ENCODE results near the gene NLGN1.

NLGN1 gene

DNA sequence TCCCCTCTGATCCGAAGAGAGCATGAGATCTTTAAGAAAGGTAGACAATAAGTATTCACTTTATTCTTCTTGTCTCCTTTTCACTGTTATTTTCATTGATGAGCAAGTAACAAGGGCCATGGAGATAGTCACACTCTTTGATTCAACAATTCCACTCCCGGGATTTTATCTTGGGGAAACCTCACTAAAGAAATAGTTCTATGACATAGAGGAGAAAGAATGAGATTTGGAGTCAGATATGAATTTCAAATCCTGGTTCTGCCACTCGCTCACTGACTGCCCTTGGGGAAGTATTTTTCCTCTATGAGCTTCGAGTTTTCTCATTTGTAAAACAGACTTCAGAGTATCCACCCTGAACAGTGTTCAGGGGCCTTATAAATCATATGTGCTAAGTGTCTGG lies 514.6 kb downstream of the NLGN1 start:
- no peak for DNase-seq (ENCODE audit: low read depth)

DNA sequence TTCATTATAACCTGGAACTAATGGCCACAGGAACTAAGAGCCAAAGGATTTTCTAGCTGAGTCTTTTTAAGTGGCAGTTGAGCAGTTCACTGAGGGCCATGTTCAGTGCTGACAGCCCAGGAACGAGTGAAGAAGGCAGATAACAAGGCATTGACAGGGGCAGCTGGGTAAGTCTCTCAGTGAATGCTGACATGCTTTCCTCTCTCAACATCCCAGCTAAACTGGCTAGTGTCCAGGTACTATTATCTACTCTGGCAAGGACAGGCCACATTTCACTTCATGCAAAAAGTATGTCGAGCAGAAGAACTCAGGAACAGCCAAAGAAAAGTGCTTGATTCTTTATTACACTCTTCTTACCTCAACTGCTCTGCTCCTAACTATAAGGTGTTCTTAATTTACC lies 515.9 kb downstream of the NLGN1 start:
- DNase-seq (ENCODE audit: low read depth): no peak

DNA sequence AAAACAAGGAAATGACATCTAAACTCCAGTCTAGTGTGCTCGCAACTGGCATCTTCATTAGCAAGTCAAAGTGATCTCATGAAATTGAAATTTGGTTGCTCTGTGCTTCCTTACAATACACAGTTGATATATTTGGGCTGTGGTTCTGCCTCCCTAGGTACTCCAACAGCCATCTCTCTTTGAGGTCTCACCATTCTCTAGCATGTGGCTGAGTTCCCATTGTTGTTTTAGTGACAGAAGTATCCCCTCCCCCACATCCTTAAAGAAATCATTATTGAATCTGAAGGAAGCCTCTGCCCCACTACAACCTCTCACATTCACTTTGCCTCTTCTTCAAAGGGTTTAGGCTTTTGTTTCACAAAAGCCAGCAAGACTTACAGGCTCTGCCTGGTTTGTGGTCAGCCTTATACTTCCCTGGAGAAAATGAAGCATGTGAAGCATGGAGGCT lies 516.5 kb downstream of the NLGN1 start:
- no peak for DNase-seq (ENCODE audit: low read depth)

DNA sequence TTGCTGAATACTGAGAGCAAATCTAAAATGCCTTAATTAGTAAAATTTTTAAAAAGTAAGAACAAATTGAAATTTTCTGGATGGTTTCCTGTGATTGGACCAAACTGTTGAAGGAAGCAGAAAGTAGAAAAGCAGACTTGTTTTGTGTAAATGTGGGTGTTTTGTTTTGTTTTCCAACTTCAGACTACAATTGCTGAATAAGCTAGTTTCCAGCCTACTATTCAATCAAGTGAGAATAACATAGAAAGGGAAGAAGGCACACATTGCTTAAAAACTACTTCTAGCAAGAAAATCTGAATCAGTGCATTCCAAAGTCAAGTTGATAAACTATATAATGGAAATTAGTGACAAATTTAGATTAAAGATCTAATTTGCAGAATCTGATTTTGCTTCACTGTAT lies 519.3 kb downstream of the NLGN1 start:
- DNase-seq (ENCODE audit: low read depth): no peak

DNA sequence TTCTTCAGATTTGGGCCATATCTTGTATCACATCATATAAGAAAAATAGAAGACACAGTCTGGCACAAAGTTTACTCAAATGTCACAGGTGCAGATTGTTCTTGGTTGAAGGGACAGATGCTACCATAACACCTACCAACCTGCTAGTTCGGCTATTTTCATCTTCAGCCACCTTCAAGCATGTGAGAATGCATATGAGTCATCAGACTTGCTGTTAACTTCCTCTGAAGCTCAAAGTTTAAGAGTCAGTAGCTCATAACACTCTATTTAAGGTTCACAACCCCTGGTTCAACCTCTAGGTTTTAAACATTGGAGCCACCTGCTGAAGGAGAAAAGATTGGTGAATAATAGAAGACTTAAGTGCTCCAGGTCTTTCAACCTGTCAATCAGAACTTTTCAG lies 522.8 kb downstream of the NLGN1 start:
- no peak for DNase-seq (ENCODE audit: low read depth)

DNA sequence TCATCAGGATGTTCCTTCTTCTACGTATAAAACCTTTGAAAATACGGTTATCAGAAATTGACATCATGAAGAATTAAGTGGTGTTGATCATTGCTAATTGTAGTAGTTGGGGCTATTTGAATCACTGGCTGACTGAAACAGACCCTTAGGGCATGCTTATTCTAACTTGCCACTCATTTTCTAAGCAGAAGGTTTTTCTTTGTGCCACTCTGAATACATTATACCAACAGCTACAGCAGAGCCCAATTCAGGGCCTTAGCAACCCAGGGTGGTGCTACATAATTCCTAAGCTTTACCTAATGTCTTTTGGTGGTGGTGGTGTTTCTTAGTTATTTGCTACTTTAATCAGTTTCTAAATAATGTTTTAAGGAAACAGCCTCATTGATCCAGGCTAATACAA lies 524.2 kb downstream of the NLGN1 start:
- DNase-seq (ENCODE audit: low read depth): no peak

DNA sequence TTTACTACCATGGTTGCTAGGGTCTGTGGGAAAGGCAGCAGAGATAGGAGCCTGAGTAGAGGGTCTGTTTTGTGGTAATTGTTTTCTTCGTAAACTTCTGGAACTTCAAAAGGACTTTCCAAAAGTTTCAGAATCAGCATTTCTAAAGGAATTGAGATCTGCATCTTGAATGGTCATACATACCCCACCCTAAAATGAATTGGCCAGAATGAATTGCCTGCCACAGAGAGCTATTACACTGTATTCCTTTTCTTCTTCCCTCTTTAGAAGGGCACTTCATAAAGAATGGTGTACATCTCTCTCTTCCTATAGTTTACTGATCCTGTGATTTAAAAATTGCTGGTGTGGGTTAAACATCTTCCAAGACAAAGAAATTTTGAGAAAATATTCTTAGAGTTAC lies 525.7 kb downstream of the NLGN1 start:
- DNase-seq (ENCODE audit: low read depth): no peak

DNA sequence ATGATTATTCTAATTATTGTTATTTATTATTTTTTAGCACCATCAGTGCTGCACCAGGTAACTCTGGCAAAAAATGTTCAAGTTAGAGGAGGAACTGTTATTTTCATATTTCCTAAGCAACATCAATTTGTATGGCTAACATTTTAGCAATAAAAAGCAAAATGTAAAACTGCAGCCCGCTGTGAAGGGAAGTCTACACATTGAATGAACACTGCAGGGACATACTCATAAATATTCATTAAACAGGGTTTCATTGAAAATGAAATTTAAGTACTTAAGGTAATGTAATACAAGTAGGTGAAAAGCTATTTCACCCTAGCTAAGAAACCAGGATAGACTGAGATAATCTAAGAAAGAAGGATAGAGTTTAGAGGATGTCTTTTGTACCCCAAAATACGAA lies 532.7 kb downstream of the NLGN1 start:
- no peak for DNase-seq (ENCODE audit: low read depth)

DNA sequence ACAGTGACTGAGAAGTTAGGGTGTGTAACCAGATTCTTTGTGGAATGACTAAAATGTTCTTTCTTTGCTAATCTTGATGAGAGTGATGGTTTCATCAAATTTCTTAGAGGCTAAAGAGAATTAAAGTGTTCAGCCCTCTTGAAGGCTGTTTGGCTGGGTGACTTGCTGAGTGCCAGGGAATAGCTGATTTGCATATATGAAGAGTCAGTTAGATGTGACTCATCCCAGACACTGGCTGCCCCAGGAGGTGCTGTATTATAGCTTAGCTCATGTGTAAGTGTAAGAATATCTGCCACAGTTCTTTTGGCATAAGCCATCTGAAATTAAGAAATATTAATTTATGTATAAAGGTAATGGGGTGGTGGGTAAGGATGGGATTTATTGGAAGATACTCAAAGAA lies 535.1 kb downstream of the NLGN1 start:
- no peak for DNase-seq (ENCODE audit: low read depth)

DNA sequence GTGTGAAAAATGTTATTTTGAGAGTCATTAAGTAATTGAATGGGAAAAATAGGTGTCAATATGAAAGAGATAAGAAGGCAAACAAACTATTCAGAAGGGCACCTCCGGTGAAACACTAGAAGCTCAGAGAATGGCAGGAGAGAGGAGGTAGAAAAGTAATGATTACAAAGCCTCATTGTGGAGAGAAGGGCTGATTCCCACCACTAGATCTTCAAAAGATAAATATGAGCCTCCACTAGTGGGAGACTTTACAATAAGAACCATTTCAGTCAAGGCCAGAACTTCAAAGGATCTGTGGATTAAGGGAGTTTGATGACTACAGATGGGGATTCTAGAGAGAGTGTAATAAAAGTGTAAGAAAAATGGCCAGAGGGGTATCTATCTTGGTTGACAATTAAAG lies 535.6 kb downstream of the NLGN1 start:
- no peak for DNase-seq (ENCODE audit: low read depth)

DNA sequence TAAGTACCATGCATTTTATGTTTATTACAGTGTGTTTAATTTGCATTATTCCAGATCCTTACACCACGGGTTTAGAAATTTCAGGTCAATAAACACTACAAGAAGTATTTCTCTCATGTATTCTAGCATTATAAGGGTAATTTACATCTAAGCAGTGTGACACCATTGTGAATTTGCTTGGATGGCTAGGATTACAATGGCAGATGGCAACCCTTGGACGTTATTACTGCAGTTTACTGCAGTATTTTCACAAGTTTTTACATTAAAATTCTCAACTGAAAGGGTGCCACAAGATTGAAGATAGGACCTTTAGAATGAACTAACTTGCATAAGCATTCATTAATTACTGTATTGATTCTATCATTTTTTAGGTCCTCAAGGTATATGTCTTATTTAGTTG lies 538.8 kb downstream of the NLGN1 start:
- no peak for DNase-seq (ENCODE audit: low read depth)

DNA sequence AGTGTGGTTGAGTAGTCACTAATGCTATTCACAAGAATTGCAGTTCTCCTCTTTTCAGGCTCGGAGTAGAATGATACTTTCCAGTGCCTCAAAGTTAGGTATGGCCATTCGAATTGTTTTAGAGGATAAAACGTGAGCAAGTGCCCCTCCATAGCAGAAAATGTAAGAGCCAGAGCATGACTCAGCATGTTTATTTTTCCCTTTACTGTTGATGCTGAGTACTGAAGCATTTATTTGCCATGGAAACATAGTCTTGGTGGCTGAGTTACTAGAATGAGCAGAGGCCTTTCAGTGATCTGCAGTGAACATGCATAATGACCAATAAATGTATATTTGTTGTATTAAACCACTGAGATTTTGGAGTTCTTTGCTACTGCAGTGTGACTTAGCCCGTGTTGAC lies 540.6 kb downstream of the NLGN1 start:
- DNase-seq (ENCODE audit: low read depth): no peak

DNA sequence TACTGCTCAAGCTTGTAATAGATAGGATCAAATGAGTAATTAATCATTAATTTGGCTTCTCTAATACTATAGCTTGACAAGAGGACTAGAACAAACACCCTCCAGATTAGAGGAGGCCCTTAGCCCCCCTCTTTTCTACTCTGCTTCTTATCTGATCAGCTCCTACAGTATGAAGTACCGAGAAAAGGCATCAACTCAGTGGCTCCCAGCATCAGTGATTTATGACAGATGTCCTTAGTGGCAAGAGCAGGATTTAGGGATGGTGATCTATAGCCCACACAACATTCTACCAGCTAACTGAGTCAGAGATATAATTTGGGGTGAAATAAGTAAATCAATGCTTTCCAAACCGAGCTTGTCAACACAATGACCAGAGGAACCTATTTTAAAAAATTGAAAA lies 541.1 kb downstream of the NLGN1 start:
- no peak for DNase-seq (ENCODE audit: low read depth)

DNA sequence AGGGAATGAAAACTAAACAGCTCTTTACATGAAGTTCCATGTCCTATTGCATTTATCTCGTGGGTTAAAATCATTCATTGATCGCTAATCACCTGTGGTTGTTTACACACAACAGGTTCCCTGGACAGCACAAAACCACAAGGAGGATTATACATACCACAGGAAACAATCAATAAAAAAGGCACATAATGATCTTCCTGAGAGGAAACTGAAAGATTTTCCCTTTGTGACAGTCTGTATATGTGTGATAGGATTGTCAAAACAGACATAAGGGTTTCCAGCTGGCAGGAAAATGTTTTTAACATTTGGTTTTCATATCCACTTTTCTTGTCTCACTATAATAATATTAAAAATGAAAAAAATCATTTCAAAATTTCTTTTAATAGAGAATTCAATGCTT lies 541.8 kb downstream of the NLGN1 start:
- DNase-seq (ENCODE audit: low read depth): no peak

DNA sequence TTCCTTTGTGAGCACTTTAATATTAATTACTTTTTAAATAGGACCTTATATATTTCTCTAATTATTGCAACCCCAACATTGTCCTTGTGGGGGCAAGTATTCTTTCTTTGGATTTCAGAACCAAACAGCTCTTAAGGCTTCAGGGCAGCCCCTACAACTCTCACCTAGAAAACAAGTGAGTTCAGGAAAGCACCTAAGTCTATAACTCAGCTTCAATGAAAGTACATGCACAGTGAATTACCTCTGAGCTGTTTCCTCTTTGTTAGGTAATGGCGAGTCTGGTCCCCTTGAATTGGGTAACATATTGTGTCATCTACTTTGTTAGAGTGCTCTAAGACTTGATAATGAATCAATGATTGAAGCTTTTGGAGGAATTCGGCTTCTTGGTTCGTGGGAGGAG lies 545.7 kb downstream of the NLGN1 start:
- DNase-seq (ENCODE audit: low read depth): no peak

DNA sequence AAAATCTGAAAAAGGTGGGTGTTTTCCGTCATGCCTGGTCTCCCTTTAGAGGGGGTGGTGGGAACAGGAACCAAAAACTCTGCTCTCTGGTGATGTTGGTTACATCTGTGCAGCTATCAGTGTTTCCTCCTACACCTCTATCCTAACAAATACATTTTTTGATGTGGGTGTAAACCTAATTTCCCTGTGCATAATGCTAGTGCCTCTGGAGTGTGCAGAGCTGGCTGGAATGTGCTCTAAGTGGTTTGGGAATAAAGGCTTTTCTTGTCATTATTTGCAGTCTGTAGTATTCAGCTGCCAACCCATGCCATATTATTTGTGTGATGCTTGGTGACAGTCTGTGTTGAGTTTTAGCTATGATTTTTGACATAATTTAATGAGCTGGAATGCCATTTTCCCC lies 547.6 kb downstream of the NLGN1 start:
- DNase-seq (ENCODE audit: low read depth): no peak

DNA sequence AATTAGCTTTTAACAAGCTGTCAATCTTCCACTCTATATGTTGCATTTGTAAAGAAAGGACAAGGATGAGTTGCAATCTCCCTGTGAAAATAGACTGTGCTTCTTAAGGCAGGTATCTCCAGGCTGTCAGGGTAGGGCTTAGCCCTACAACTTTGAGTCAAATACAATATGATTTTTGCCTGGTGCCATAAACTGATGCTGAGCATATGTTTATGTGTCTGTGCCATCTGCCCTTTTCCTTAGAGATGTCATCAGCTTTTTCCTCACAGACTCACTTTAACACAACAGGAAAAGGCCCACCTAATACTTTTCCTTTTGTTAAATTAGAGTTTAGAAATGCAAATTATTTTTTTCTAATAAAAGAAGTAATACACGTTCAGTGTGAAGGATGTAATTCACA lies 548.3 kb downstream of the NLGN1 start:
- no peak for DNase-seq (ENCODE audit: low read depth)

DNA sequence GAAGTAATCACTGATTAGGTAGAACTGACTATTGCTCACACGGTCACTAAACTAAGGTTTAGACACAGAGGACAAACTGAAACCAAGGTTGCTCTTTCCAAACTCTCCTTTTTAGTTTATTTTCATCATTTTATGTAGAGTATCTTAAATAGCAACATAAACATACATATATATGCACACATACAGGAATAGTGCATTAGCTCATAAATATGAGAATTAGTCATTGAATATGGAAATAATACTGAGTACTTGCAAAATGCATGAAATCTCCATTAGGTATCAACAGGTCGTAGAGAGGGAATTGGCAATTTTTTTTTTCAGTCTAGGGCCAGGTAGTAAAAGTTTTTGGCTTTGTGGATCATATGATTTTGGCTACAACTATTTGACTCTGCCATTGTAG lies 557.1 kb downstream of the NLGN1 start:
- no peak for DNase-seq (ENCODE audit: low read depth)

DNA sequence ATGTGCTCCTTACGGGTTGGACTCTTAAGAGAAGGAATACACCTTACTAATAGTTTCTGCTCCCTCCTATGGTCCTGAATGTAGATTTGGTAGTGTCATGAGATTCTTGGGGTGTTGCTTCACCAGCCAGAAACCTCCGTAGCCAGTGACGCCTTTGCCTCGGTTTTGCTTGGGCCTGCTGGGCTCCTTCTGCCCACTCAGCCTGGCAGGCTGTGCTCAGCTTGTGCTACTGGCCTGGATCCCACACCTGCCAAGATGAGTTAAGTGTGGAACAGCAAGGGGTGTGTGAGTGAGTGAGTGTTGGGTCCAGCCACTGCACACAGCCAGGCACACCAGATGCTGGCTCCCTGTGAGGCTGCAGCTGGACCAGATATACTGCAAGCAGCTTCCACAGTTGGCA lies 560.1 kb downstream of the NLGN1 start:
- DNase-seq (ENCODE audit: low read depth): no peak

DNA sequence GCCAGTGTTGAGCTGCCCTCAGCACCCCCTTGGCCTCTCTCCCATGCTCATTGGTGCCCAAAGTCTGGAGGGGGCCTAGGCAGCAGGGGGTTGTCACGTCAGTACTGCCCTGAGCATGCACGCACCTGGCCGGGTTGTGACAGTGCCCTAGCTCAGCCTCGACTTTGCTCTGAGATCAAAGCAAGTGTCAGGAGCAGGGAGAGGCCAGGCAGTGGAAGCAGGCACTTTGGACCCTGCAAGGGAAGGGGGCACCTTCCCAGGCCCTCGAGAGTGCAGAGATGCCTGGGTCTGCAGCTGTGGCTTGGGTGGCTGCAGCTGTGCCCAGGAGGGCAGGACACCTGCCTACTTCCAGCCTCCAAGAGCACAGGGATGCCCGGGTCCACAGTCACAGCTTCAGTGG lies 561.3 kb downstream of the NLGN1 start:
- DNase-seq (ENCODE audit: low read depth): no peak

DNA sequence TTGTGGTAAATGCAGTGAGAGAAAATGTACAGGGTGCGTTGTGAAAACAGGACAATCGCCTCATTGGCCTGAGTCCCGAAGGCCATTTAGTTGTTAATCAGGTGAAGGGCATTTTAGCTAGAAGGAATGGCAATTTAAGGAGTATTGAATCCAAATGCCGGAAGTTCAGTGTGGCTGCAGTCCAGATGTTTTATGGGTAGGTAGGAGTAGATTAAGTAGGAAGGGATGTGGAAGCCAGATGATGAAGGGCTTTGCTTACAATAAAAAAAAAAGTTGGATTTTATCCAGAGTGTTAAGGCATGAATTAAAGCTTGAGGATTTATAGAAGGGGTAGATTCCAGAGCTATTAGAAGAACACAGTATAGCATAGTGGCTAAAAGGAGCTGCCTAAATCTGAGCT lies 572.7 kb downstream of the NLGN1 start:
- DNase-seq (ENCODE audit: low read depth): no peak

DNA sequence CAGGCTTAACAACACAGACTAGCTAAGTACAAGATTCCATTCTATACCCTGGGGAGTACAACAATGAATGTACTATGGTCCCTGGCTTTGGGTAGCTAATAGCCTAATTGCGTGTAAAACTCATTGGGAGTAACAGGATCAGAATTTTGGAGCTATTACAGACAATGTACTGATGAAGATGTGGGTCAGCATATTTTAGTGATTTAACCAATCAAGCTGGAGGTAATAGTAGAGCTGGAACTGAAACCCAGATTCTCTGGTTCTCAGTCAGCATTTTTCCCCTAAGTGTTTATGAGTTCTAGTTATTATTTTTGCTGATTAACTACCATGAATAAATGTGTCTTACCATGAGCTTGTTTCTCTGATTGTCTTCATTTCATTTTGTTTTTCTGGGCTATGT lies 578.7 kb downstream of the NLGN1 start:
- no peak for DNase-seq (ENCODE audit: low read depth)

DNA sequence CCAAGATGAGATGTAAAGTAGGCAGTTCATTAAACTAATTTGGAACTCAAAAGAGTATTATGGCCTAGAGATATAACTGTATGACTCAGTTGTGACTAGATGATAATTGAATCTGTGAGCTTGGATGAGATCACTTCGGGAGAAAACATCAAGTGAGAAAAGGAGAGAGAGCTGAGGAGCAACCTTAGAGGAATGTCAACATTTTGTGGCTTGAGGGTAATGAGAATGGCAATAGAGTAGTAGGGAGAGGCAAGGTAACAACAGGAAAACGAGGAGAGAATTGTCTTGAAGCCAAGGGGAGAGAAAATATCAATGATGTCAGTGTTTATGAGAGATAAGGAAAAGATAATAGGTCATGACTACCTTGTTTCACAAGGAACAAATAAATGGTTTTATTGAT lies 580.2 kb downstream of the NLGN1 start:
- DNase-seq (ENCODE audit: low read depth): no peak

DNA sequence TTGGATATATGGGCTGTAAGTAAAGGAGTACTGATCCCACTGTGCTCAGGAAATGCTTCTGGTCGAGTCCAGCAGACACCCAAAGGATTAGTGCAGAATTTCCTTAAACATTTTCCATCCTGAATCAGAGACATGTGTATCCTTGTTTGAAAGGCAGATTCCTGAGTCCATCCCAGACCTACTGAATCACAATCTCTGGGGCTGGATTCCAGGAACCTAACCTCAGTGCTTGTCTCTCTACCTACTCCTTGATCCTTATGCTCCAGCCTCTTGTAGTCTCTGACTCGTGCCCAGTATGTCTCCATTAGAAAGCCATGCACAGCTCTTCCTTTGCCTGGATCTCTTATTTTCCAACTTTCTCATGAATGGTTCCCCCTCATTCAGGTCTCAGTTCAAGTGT lies 585.8 kb downstream of the NLGN1 start:
- no peak for DNase-seq (ENCODE audit: low read depth)

DNA sequence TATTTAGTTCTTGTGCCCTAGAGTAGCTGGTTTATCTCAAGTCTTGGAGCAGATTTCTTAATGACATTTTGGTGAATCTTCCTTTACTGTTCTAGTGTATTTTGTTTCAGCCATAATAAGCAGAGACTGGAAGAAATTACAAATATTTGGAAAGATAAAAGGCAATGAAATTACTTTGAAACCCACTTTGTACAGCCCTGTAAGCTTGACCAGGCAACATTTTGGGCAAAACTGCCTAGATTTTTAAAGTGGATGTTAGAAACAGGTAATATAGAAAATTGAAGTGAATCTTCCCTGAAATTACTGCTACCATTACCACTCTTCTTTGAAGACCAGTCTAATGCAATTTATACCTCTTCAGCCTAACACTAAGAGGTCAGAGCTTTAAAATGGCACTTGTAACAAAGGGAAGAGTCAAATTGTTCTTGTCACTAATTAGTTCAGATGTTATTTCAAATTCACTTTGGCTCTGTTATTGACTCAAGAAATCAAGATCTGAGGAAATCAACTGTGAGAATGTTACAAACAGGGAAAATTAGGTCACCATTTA lies 589.4 kb downstream of the NLGN1 start:
- no peak for DNase-seq (ENCODE audit: low read depth)
